Measurements from ENCODE around the gene DACH2.
"Not testable (repeated sequence)": the region's sequence is repeated elsewhere in the genome, so short reads cannot be mapped to it uniquely, and the experiment has no call there.

DACH2 gene

GRCh38 chrX:86148024-86148511 lies at the start of gene DACH2:
Gene DACH2 (plus strand): TSS chrX:86148451.
- ATAC-seq (ENCODE audit: low read depth) (peak; percentile 81), DNase-seq (ENCODE audit: low spot score in 2 of 2) (peak; percentile 0 to 14)
- Mint-ChIP-seq H3K4me1 (peaks cover 5% of the 10 kb centered on the region), H3K9me3 (no peaks in the 10 kb centered on the region), H3K27ac (no peak within 1 kb of the TSS), H3K36me3 (no peaks in the 10 kb centered on the region), H3K4me3 (peak within 1 kb of the TSS; percentile 77), H3K27me3 (peaks cover 13% of the 10 kb centered on the region)

DNA sequence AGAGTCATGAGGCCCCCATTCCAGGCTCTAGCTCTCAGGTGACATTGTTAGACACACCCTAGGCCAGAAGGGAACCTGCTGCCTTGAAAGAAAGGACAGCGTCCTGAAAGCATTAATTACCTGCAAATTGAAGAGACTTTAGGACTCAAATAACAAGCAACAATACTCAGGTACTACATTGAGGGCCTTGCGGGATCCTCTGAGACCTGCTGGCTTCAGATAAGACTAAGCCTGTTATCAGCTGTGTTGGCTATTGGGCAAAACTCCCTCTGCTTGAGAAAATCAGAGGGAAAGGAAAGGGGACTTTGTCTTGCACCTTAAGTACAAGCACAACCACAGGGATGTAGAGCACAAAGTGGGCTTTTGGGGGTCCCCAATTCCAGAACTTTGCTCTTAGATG lies 45.9 kb upstream of the DACH2 start:
- ATAC-seq (ENCODE audit: low read depth): no peak
- no peak overlapping the region for H3K27ac Mint-ChIP-seq
- no peak overlapping the region for H3K4me3 Mint-ChIP-seq
- no peaks in the 10 kb centered on the region for H3K36me3 Mint-ChIP-seq
- no peaks in the 10 kb centered on the region for H3K27me3 Mint-ChIP-seq
- H3K4me1 Mint-ChIP-seq: no peaks in the 10 kb centered on the region
- H3K9me3 Mint-ChIP-seq: no peaks in the 10 kb centered on the region
- DNase-seq (ENCODE audit: low spot score in 2 of 2): no peak

- Mint-ChIP-seq H3K27me3 (no peaks in the 10 kb centered on the region), H3K4me1 (no peaks in the 10 kb centered on the region), H3K36me3 (no peaks in the 10 kb centered on the region), H3K4me3 (no peak overlapping the region), H3K9me3 (no peaks in the 10 kb centered on the region), H3K27ac (no peak overlapping the region)
- ATAC-seq (ENCODE audit: low read depth) (no peak), DNase-seq (ENCODE audit: low spot score in 2 of 2) (no peak)
Measured at GRCh38 chrX:86103061-86103460, 45.2 kb upstream of the DACH2 start.

GRCh38 chrX:86104526-86104925 lies 43.7 kb upstream of the DACH2 start:
- no peak for DNase-seq (ENCODE audit: low spot score in 2 of 2)
- no peaks in the 10 kb centered on the region for H3K9me3 Mint-ChIP-seq

DNA sequence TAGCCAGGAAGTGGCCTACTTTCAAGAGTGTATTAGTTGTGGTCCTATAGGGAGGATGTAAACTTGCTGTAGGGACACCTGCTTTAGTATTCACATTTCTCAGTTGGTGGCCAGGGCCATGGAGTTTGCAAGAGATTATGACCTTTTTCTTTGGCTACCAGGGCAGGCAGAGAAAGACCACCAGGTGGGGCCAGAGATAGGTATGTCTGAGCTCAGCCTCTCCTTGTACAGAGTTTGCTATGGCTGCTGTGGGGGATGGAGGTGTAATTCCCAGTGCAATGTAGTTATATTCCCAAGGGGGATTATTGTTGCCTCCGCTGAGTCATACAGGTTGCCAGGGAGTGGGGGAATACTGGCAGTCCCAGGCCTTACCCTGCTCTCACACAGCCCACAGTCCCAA lies 26.3 kb upstream of the DACH2 start:
- Mint-ChIP-seq H3K27ac (no peak overlapping the region), H3K27me3 (peaks cover 2% of the 10 kb centered on the region), H3K4me3 (no peak overlapping the region), H3K4me1 (no peaks in the 10 kb centered on the region), H3K36me3 (no peaks in the 10 kb centered on the region), H3K9me3 (peaks cover 6% of the 10 kb centered on the region)
- DNase-seq (ENCODE audit: low spot score in 2 of 2) (no peak), ATAC-seq (ENCODE audit: low read depth) (no peak)

More at GRCh38 chrX:86104526-86104925, 43.7 kb upstream of the DACH2 start:
- Mint-ChIP-seq H3K27ac (no peak overlapping the region), H3K27me3 (no peaks in the 10 kb centered on the region), H3K4me3 (no peak overlapping the region), H3K4me1 (no peaks in the 10 kb centered on the region), H3K36me3 (no peaks in the 10 kb centered on the region)
- no peak for ATAC-seq (ENCODE audit: low read depth)

- H3K4me3 Mint-ChIP-seq: no peak overlapping the region
- no peak for DNase-seq (ENCODE audit: low spot score in 2 of 2)
- ATAC-seq (ENCODE audit: low read depth): no peak
- peaks cover 3% of the 10 kb centered on the region for H3K4me1 Mint-ChIP-seq
- no peaks in the 10 kb centered on the region for H3K9me3 Mint-ChIP-seq
- H3K27ac Mint-ChIP-seq: no peak overlapping the region
- H3K36me3 Mint-ChIP-seq: no peaks in the 10 kb centered on the region
- no peaks in the 10 kb centered on the region for H3K27me3 Mint-ChIP-seq
Measured at GRCh38 chrX:86133761-86134160, 14.5 kb upstream of the DACH2 start.

DNA sequence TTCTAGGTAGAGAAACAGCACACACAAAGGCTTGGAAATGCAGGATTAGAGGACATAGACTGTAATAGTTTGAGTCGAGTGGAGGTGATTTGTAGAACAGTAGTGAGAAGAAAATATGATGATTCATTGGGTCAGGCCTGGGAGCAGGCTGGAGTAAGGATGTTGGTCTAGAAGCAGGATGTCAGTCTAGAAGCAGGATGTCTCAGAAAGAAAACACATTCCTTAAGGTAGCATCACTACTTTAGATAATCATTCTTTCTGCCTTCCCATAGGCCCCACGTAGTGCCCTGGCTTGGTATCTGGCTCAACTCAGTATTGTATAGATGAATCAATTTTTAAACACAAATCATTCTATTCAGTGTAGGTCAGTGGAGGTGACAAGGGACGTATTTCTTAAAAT lies 11.2 kb upstream of the DACH2 start:
- no peaks in the 10 kb centered on the region for H3K9me3 Mint-ChIP-seq
- DNase-seq (ENCODE audit: low spot score in 2 of 2) (no peak), ATAC-seq (ENCODE audit: low read depth) (no peak)
- peaks cover 3% of the 10 kb centered on the region for H3K4me1 Mint-ChIP-seq
- H3K4me3 Mint-ChIP-seq: no peak overlapping the region
- H3K27ac Mint-ChIP-seq: no peak overlapping the region
- H3K36me3 Mint-ChIP-seq: no peaks in the 10 kb centered on the region
- H3K27me3 Mint-ChIP-seq: peaks cover 2% of the 10 kb centered on the region

GRCh38 chrX:86141786-86142185 lies 6.5 kb upstream of the DACH2 start:
- DNase-seq (ENCODE audit: low spot score in 2 of 2): no peak
- Mint-ChIP-seq H3K27me3 (peaks cover 5% of the 10 kb centered on the region), H3K9me3 (no peaks in the 10 kb centered on the region), H3K27ac (no peak overlapping the region), H3K36me3 (no peaks in the 10 kb centered on the region), H3K4me1 (no peaks in the 10 kb centered on the region), H3K4me3 (no peak overlapping the region)
- no peak for ATAC-seq (ENCODE audit: low read depth)

DNA sequence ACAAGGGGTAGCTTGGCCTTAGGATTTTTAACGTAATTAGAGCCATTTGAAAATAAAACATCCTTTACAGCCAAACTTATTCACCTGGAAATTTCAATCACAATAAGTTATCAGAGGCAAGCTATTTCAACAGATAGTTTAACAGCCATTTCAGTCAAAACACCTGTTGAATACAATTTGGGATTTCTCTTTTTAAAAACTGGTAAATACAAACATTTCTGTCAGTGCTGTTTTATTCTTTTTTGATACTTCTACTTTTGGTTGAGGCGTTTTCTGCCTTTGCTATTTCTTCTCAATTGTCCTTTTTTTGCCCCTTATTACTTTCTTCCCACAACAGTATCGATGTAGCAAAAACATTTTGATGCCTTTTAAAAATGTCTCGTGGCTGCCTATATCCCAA lies 2.1 kb upstream of the DACH2 start:
- H3K9me3 Mint-ChIP-seq: no peaks in the 10 kb centered on the region
- no peak overlapping the region for H3K27ac Mint-ChIP-seq
- H3K27me3 Mint-ChIP-seq: peaks cover 15% of the 10 kb centered on the region
- H3K4me1 Mint-ChIP-seq: peaks cover 5% of the 10 kb centered on the region
- no peak for DNase-seq (ENCODE audit: low spot score in 2 of 2)
- H3K36me3 Mint-ChIP-seq: no peaks in the 10 kb centered on the region
- no peak for ATAC-seq (ENCODE audit: low read depth)
- H3K4me3 Mint-ChIP-seq: no peak overlapping the region

DNA sequence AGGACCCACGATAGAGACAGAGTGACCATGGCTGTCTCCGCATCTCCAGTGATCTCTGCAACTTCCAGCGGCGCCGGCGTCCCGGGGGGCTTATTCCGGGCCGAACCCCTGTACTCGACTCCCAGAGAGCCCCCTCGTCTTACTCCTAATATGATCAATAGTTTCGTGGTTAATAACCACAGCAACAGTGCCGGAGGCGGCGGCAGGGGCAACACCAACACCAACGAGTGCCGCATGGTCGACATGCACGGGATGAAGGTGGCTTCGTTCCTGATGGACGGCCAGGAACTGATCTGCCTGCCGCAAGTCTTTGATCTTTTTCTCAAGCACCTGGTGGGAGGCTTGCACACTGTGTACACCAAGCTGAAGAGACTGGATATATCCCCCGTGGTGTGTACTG lies 343 bp downstream of the DACH2 start:
- no peaks in the 10 kb centered on the region for H3K9me3 Mint-ChIP-seq
- ATAC-seq (ENCODE audit: low read depth) (no peak), DNase-seq (ENCODE audit: low spot score in 2 of 2) (no peak)
- H3K4me1 Mint-ChIP-seq: peaks cover 5% of the 10 kb centered on the region
- peaks cover 13% of the 10 kb centered on the region for H3K27me3 Mint-ChIP-seq
- no peak overlapping the region for H3K27ac Mint-ChIP-seq
- H3K36me3 Mint-ChIP-seq: no peaks in the 10 kb centered on the region
- H3K4me3 Mint-ChIP-seq: peak overlapping the region; percentile 77

DNA sequence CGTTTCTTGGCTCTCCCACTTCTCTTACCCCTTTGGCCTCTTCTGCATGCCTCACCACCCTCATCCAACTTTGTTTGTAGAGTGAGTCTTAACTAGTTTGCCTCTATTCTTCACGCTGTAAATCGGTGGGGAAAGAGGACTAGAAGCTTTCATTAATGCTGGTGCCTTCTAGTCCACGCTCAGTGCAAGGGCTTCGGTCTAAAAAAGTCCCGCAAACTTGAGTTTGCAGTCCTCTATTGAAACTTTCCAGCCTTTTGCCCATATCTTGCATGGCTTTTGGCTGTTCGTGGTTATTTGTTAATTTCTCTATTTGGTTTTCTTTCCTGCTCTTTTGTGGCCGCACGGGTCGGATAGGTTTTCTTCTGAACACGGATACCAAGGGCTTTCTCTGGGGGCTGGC lies 868 bp downstream of the DACH2 start:
- H3K4me3 Mint-ChIP-seq: peak overlapping the region; percentile 77

DNA sequence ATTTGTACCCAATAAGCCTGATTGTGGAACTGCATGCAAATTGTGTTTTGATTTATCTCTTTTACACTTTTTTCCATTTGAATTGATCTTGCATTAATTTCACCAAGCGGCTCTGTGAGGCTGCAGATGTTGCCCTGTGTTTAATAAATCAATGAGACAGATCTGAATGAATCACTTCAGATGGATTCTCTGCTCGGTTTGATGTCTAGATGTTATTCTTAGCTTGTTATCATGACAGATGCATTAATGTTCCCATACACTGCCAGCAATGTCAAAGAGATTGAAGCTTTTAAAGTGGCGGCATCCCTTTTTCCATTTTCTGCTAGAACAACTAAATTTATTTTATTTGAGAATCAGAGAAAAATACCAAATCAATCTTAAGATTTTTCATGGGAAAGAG lies 6.3 kb downstream of the DACH2 start:
- no peak for ATAC-seq (ENCODE audit: low read depth)
- Mint-ChIP-seq H3K4me1 (no peaks in the 10 kb centered on the region), H3K36me3 (no peaks in the 10 kb centered on the region), H3K27me3 (peaks cover 4% of the 10 kb centered on the region), H3K9me3 (no peaks in the 10 kb centered on the region), H3K4me3 (no peak overlapping the region), H3K27ac (no peak overlapping the region)
- DNase-seq (ENCODE audit: low spot score in 2 of 2): no peak

More for the DNA sequence above, 868 bp downstream of the DACH2 start:
- Mint-ChIP-seq H3K27ac (no peak overlapping the region), H3K36me3 (no peaks in the 10 kb centered on the region), H3K4me1 (peaks cover 5% of the 10 kb centered on the region), H3K27me3 (peaks cover 11% of the 10 kb centered on the region), H3K9me3 (no peaks in the 10 kb centered on the region)
- ATAC-seq (ENCODE audit: low read depth): no peak
- DNase-seq (ENCODE audit: low spot score in 2 of 2): no peak

DNA sequence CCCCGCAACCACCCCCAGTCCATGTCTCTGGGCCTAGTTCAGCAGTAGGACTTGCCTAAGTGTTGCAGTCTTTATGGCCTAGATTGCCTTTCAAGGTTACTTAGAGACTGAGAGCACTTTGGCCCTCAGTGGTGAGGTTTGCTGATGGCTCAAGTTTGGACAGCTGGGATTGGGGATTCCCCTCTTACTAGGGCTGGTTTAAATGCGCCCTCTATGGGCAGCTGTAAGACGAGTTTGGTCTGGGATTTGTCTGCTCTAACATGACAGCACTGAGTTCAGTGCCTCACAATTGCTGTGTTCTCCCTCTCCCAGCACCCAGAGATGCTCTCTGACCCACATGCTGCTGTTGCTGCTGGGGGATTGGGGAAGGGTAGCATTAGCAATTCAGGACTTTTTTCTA lies 23.1 kb downstream of the DACH2 start:
- H3K4me3 Mint-ChIP-seq: no peak overlapping the region
- no peaks in the 10 kb centered on the region for H3K36me3 Mint-ChIP-seq
- H3K27me3 Mint-ChIP-seq: peaks cover 3% of the 10 kb centered on the region
- H3K4me1 Mint-ChIP-seq: no peaks in the 10 kb centered on the region
- H3K9me3 Mint-ChIP-seq: no peaks in the 10 kb centered on the region
- DNase-seq (ENCODE audit: low spot score in 2 of 2) (no peak), ATAC-seq (ENCODE audit: low read depth) (no peak)
- H3K27ac Mint-ChIP-seq: no peak overlapping the region

DNA sequence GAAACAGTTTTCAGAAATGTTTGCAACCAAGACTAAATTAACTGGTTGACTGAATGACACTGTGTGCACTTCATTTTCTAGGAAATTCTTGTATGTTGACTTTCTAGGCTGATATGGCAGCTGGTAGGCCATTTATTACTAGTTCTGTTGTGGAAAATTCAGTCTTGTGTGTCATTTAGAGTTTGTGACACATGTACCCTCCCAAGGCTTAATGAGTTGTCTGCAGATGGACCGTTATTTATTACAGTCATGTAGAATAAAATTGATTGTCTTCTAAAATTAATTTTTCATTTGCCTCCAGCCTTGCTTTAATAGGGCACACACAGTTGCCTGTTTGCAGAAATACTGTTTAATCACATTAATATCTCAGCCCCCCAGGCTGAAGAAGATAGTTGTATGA lies 30.7 kb downstream of the DACH2 start:
- no peak for DNase-seq (ENCODE audit: low spot score in 2 of 2)
- Mint-ChIP-seq H3K4me1 (no peaks in the 10 kb centered on the region), H3K27me3 (no peaks in the 10 kb centered on the region), H3K4me3 (no peak overlapping the region), H3K9me3 (peaks cover 3% of the 10 kb centered on the region), H3K27ac (no peak overlapping the region), H3K36me3 (no peaks in the 10 kb centered on the region)
- no peak for ATAC-seq (ENCODE audit: low read depth)

GRCh38 chrX:86181325-86181724 lies 33.1 kb downstream of the DACH2 start:
- ATAC-seq (ENCODE audit: low read depth); H3K27me3 Mint-ChIP-seq; H3K4me3 Mint-ChIP-seq; H3K36me3 Mint-ChIP-seq; H3K9me3 Mint-ChIP-seq; H3K27ac Mint-ChIP-seq; H3K4me1 Mint-ChIP-seq; DNase-seq (ENCODE audit: low spot score in 2 of 2): not testable (repeated sequence)
